ENCODE data around the gene CFTR.

DNA sequence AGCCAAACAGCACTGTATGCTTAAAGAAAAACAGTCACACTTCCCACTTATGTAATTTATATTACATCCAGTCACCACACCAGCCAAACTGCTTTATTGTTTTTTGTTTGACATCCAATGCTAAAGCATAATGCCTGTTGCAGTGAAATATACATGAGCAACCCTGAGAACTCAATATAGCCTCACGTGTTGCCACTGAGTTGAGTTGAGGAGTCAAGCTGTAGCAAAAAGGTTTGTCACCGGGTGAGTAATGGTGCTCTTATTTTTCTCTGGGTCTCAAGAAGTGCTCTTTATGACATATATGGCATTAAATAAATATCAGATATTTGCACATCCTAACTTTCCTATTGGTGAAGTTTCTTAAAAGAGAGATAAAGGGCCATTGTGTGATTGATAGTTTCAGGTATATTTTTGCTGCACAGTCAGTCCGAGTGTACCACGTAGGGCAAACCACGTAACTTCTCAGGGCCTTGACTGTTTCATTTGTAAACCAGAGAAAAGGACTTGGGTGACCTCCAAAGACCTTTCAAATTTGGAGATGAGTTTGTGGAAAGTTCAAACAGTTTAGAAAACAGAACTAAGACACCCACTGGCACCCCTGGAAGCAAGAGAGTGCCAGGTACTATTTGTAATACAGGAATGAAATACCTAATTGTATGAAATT, 168.5 kb downstream of the CFTR start:
- TF ChIP-seq FOS (IDR thresholded peaks at IDR 0.05; ENCODE audit: low read depth, low read length), result no peak
- TF ChIP-seq RFX5 (IDR thresholded peaks at IDR 0.05; ENCODE audit: low read depth, low read length), result no peak
- TF ChIP-seq, protein P1, sequence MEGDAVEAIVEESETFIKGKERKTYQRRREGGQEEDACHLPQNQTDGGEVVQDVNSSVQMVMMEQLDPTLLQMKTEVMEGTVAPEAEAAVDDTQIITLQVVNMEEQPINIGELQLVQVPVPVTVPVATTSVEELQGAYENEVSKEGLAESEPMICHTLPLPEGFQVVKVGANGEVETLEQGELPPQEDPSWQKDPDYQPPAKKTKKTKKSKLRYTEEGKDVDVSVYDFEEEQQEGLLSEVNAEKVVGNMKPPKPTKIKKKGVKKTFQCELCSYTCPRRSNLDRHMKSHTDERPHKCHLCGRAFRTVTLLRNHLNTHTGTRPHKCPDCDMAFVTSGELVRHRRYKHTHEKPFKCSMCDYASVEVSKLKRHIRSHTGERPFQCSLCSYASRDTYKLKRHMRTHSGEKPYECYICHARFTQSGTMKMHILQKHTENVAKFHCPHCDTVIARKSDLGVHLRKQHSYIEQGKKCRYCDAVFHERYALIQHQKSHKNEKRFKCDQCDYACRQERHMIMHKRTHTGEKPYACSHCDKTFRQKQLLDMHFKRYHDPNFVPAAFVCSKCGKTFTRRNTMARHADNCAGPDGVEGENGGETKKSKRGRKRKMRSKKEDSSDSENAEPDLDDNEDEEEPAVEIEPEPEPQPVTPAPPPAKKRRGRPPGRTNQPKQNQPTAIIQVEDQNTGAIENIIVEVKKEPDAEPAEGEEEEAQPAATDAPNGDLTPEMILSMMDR (conservative IDR thresholded peaks at IDR 0.05; ENCODE audit: low read depth, low read length), result no peak
- TF ChIP-seq BHLHE40 (IDR thresholded peaks at IDR 0.05; ENCODE audit: low read depth, low read length), result no peak
- no peak for TF ChIP-seq POLR2A (IDR thresholded peaks at IDR 0.05; ENCODE audit: low read depth, low read length)
- no peak for TF ChIP-seq RAD21 (IDR thresholded peaks at IDR 0.05; ENCODE audit: low read length)
- TF ChIP-seq MXI1 (IDR thresholded peaks at IDR 0.05; ENCODE audit: borderline replicate concordance, low read depth, low read length), result no peak
- no peak for TF ChIP-seq RCOR1 (IDR thresholded peaks at IDR 0.05; ENCODE audit: insufficient replicate concordance, low read length)
- no peak for TF ChIP-seq MAZ (IDR thresholded peaks at IDR 0.05; ENCODE audit: borderline replicate concordance, low read depth, low read length)
- no peak for TF ChIP-seq CEBPB (IDR thresholded peaks at IDR 0.05; ENCODE audit: low read depth, low read length)
- TF ChIP-seq, protein P2, sequence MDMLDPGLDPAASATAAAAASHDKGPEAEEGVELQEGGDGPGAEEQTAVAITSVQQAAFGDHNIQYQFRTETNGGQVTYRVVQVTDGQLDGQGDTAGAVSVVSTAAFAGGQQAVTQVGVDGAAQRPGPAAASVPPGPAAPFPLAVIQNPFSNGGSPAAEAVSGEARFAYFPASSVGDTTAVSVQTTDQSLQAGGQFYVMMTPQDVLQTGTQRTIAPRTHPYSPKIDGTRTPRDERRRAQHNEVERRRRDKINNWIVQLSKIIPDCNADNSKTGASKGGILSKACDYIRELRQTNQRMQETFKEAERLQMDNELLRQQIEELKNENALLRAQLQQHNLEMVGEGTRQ (IDR thresholded peaks at IDR 0.05; ENCODE audit: low read depth, low read length), result no peak
- TF ChIP-seq, protein P3, sequence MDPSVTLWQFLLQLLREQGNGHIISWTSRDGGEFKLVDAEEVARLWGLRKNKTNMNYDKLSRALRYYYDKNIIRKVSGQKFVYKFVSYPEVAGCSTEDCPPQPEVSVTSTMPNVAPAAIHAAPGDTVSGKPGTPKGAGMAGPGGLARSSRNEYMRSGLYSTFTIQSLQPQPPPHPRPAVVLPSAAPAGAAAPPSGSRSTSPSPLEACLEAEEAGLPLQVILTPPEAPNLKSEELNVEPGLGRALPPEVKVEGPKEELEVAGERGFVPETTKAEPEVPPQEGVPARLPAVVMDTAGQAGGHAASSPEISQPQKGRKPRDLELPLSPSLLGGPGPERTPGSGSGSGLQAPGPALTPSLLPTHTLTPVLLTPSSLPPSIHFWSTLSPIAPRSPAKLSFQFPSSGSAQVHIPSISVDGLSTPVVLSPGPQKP (IDR thresholded peaks at IDR 0.05; ENCODE audit: borderline replicate concordance, low read depth, low read length), result no peak
